ENCODE measurements around the gene GRXCR1.

The GRXCR1 gene

GRCh38 chr4:42892413-42892812, at the start of gene GRXCR1:
Gene GRXCR1, plus strand, starts transcription at chr4:42892713. Its CDS starts 554 bp downstream, at chr4:42893267.
- Histone ChIP-seq H3K27ac (no peak within 1 kb of the TSS), H3K4me3 (no peak within 1 kb of the TSS)

DNA sequence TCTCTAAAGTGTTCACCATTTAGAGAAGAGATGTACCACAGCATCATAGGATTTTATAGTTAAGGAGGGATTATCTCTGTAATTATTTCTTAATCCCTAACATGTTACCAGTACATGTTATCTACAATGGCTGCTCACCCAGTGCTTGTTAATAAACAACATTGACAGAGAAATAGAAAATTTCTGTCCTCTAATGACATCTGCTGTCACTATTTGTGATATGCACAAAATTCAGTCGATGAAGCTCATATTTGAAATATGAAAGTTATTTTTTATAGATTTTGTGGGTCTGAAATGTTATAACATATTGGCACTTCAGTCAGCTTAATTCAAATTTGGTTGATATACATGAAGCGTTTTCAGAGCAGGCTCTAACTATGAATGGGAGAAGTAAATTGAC, 48.8 kb upstream of the GRXCR1 start:
- H3K4me3 ChIP-seq, result no peak overlapping the region
- H3K27ac ChIP-seq, result no peak overlapping the region

- no peak overlapping the region for H3K4me3 ChIP-seq
- no peak overlapping the region for H3K27ac ChIP-seq
Measured at GRCh38 chr4:42844422-42845070, 48.0 kb upstream of the GRXCR1 start.

DNA sequence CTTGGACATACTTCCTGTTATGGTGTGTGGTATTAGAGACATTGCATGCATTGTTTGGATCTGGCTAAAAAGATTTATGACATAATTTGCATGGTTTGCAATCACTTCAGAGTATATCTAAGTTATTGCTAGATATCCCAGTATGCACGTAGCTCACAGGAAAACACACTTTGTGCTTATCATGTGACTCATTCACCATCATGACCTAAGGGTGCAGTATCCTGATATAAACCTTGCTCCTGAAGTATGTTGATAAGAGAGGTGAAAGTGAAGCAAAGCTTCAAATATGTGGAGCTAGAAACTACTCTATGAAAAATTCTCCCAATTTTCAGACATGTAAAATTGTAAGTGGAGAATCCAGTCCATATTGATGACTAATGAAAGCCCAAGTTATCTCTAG, 46.9 kb upstream of the GRXCR1 start:
- H3K4me3 ChIP-seq, result no peak overlapping the region

DNA sequence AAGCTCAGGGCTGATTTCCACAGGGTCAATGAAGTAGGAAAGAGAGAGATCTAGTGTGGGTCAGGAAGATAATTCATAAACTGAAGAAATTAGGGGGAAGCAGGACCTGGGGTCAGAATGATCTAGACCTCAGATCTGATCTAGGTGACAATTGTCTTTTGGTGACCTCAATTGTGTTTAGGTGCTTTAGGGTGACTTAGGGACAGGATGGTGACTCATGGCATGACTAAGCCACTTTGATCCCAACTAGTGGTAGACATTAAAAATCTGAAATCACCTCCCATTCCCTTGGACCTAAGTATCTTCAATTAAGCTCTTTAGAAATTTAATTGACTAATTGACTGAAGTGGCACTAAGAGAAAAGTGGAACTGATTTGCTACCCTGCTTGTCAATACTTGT, 36.7 kb upstream of the GRXCR1 start:
- Histone ChIP-seq H3K4me3 (no peak overlapping the region), H3K27ac (no peak overlapping the region)

More for the DNA sequence above, 46.9 kb upstream of the GRXCR1 start:
- no peak overlapping the region for H3K27ac ChIP-seq

GRCh38 chr4:42865572-42866189, 26.8 kb upstream of the GRXCR1 start:
- H3K27ac ChIP-seq, result no peak overlapping the region
- no peak overlapping the region for H3K4me3 ChIP-seq

GRCh38 chr4:42871261-42871660, 21.3 kb upstream of the GRXCR1 start:
- no peak overlapping the region for H3K27ac ChIP-seq
- no peak overlapping the region for H3K4me3 ChIP-seq

- Histone ChIP-seq H3K4me3 (no peak overlapping the region), H3K27ac (no peak overlapping the region)
Measured at GRCh38 chr4:42871671-42872290, 20.7 kb upstream of the GRXCR1 start.

GRCh38 chr4:42878863-42879262, 13.7 kb upstream of the GRXCR1 start:
- Histone ChIP-seq H3K4me3 (no peak overlapping the region), H3K27ac (no peak overlapping the region)

DNA sequence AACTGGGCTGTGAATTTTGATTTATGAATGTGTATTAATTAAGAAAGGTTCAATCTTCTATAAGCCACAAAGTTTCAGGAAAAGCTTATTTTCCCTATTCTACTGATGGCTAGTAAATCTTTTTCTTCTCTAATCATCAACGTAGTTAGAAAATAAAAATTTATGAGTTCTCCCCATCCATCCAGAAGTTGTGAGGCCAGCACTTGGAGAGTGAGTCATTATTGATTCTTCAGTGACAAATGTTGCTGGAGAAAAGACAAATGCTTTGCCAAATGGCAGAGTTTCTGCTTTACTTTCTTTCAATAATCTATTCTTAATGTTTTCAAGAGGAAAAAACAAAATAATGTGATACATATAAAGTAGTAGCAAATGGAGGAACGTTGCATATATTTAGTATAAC, 11.3 kb upstream of the GRXCR1 start:
- no peak overlapping the region for H3K27ac ChIP-seq
- H3K4me3 ChIP-seq, result no peak overlapping the region

DNA sequence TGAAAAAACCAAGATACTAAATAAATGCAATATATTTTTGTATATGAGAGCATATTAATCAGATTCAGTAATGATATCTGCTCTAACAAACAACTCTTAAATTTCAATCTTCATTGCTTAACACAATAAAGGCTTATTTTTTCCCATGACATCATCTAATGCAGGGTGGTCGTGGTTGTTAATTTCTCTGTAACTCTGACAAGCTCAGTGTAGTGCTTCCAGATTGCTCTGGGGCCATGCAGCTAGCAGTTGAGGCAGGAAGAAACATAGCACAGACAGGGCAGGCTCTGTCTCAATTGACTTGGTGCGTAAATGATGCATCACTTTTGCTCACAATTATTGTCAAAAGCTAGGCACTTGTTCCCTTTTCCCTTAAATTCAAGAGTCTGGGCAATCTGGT, 869 bp upstream of the GRXCR1 start:
- no peak overlapping the region for H3K4me3 ChIP-seq
- H3K27ac ChIP-seq, result no peak overlapping the region

DNA sequence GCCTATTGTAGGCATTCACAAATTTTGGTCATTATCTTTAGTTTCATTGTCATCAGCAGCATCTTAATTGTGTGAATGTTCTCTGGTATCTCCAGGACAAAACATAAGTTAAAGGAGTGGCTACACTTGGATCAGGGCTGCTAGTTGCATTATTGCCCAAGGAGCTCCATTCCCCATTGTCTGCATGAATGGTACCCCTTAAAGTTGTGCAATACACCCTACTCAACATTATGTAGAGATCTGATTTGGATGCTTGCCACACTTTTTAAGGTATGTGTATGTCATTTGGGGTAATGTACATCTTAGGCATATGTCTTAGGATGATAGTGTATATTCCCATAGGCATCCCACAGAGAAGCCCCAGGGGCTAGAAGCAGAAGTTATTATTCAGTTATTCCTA, 2.9 kb downstream of the GRXCR1 start:
- H3K4me3 ChIP-seq, result no peak overlapping the region
- no peak overlapping the region for H3K27ac ChIP-seq

DNA sequence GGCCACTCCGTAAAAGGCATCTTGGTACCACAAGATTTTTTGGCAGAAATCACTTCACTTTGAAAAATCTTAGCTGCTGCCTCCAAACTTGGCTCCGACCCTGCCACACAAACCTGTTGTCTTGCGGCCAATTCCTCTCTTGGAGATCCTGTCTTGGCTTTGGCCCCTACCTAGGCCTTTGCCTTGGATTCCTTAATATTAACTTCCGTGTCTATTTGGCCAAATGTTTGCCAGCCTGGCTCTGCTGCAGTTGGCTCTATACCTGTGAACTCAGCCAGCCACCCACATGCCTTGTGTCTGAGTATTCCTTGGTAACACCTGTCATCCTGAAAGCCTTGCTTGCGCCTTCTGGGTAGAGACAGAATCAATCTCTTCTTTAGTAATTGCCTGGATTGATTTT, 12.5 kb downstream of the GRXCR1 start:
- Histone ChIP-seq H3K4me3 (no peak overlapping the region), H3K27ac (no peak overlapping the region)

- H3K4me3 ChIP-seq, result no peak overlapping the region
- no peak overlapping the region for H3K27ac ChIP-seq
Measured at GRCh38 chr4:42905591-42905990, 13.1 kb downstream of the GRXCR1 start.

DNA sequence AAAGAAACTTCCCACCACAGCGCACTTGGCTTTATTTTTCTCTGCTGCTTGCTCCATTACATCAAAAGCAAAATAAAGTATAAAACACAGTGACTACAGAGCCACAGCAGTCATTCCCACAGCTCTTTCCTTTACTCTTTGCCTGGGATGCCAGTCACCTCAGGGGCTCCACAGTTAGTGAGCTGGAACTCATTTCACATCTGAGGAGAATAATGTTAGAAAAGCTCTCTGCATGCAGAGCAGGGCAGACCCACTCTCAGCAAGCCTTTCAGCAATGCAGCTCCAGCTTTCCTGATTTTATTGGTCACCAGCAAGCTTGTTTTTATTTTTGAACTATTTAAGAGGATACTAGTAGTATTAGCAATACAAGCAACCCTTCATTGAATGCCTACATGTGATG, 13.8 kb downstream of the GRXCR1 start:
- Histone ChIP-seq H3K4me3 (no peak overlapping the region), H3K27ac (no peak overlapping the region)

GRCh38 chr4:42906891-42907759, 14.6 kb downstream of the GRXCR1 start:
- Histone ChIP-seq H3K27ac (no peak overlapping the region), H3K4me3 (no peak overlapping the region)

DNA sequence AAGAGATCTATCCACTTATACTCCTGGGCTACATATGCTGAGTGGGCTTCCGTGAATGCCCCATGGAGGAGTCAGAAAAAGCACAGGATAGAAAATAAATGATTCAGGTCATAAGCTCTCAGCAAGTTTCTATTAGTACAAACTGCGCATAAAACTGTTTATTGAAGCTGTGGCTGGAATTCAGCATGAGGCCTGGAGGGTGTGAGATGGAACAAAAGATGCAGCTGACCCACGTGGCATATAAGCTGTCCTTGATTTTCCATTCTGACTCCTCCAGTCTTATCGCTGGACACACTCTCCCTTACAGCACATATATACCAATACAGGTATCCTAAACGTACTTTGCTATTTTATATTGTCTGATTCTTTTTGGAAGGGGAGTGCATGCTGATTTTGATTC, 17.9 kb downstream of the GRXCR1 start:
- Histone ChIP-seq H3K4me3 (no peak overlapping the region), H3K27ac (no peak overlapping the region)

DNA sequence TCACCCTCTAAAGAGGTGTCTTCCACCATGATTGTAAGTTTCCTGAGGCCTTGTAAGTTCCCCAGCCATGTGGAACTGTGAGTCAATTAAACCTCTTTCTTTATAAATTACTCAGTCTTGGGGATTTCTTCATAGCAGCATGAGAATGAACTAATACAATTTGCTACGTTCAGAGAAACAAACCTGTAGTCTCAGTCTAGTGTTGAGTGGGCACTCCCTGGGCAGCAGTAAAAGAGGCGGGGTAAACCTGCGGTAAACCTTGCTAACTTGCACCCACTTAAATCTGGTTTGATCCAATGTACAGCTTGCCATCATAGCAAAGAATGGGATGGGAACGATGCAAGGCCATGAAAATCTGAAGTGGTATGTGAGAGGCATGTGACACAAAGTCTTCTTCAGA, 22.4 kb downstream of the GRXCR1 start:
- Histone ChIP-seq H3K4me3 (no peak overlapping the region), H3K27ac (no peak overlapping the region)

GRCh38 chr4:42915484-42915883, 23.0 kb downstream of the GRXCR1 start:
- no peak overlapping the region for H3K4me3 ChIP-seq
- no peak overlapping the region for H3K27ac ChIP-seq

DNA sequence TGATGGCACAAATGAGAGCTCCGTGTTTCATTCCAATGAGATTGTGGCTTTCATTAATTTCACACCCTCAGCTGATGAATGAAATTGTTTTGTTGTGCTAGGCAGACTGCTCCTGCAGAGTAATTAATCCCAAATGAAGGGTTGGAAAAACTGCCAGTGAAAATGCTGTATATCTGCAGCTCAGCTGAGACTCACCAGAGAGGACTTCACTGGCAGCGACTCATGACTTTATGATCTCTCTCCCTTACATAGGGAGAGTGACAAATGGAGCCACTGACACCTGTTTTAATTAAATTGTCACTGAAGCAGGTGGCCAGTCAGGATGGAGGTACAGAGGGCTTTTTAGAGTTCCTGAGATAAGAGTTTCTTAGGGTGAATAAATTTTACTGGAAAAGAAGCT, 24.8 kb downstream of the GRXCR1 start:
- Histone ChIP-seq H3K4me3 (no peak overlapping the region), H3K27ac (no peak overlapping the region)

- Histone ChIP-seq H3K4me3 (no peak overlapping the region), H3K27ac (no peak overlapping the region)
Measured at GRCh38 chr4:42923431-42923830, 30.9 kb downstream of the GRXCR1 start.

Measured in skin epidermis (tissue), 12 donors.